SJCRH30 (cell line): ENCODE data around the gene SDK2. TPM values are rescaled to one million over a fixed set of nuclear protein-coding genes. Genes with fewer than 3 reads are reported as not detected.
A peak's percentile ranks its signal among the peaks of the same experiment; 100 is the strongest.

Experiments
- DNase-seq, 2 experiments: peaks; one replicate each; pipeline ENCODE4 v3.0.0-alpha.2; 2015 to 2020
- H3K27ac ChIP-seq: fragments of 250-450 bp; sonication (Bioruptor Pico); 2 replicates; pipeline ENCODE4 v1.5.1; 2020; ENCODE audit warnings: mild to moderate bottlenecking, moderate library complexity
- H3K27me3 ChIP-seq: fragments of 250-450 bp; sonication (Bioruptor Pico); 2 replicates; pipeline ENCODE4 v1.5.1; 2020; ENCODE audit warnings: mild to moderate bottlenecking, moderate library complexity
- H3K36me3 ChIP-seq: fragments of 250-450 bp; sonication (Bioruptor Pico); 2 replicates; pipeline ENCODE4 v1.5.1; 2020; ENCODE audit warnings: mild to moderate bottlenecking, moderate library complexity
- H3K4me1 ChIP-seq: fragments of 250-450 bp; sonication (Bioruptor Pico); 2 replicates; pipeline ENCODE4 v1.5.1; 2020; ENCODE audit warnings: mild to moderate bottlenecking, moderate library complexity
- H3K4me3 ChIP-seq: fragments of 250-450 bp; sonication (Bioruptor Pico); 2 replicates; pipeline ENCODE4 v1.5.1; 2020; ENCODE audit warnings: mild to moderate bottlenecking, moderate library complexity
- H3K9me3 ChIP-seq: fragments of 250-450 bp; sonication (Bioruptor Pico); replicated peaks from 2 replicates; pipeline ENCODE4 v1.5.1; 2020; ENCODE audit warnings: mild to moderate bottlenecking, moderate library complexity
- total RNA-seq: library from RNA; depleted of rRNA; stranded (reverse); fragments of >200 nt; shearing (Covaris generic); gene quantifications from 2 replicates; pipeline ENCODE4 v1.2.3, GENCODE V29; 2014

Gene SDK2
- total RNA-seq, 1 experiment from 2014 or later: 15.2 TPM

DNA sequence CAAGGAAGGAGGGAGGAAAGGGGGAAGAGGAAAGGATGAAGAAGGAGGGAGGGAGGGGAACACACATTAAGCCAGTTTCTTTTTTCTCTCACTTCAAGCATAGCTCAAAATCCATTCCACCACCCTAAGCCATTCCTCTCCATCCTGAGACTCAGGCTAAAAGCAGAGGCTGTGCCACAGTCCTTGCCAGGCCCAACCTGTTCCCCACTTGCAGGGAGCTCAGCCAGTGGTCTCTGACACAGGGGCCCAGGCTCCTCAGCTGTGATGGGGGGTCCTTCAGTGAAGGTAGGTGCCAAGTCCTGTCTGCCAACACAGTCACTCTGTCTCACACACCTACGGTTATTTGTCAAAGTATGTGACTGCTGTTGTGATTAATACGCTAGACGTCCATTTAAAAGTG, 44.6 kb downstream of the SDK2 start:
- Histone ChIP-seq H3K4me1 (peaks cover 29% of the 10 kb centered on the region), H3K27me3 (no peaks in the 10 kb centered on the region), H3K9me3 (no peaks in the 10 kb centered on the region), H3K4me3 (no peak overlapping the region), H3K27ac (peak overlapping the region; percentile 55), H3K36me3 (0 out of 2 replicates have a peak, but pooled peaks cover 5% of the 10 kb centered on the region)
- DNase-seq: no peak

GRCh38 chr17:73598212-73598611, 46.0 kb downstream of the SDK2 start:
- no peak overlapping the region for H3K4me3 ChIP-seq
- no peaks in the 10 kb centered on the region for H3K9me3 ChIP-seq
- DNase-seq: no peak
- no peak overlapping the region for H3K27ac ChIP-seq
- H3K36me3 ChIP-seq: 0 out of 2 replicates have a peak, but pooled peaks cover 3% of the 10 kb centered on the region
- H3K4me1 ChIP-seq: peaks cover 33% of the 10 kb centered on the region
- H3K27me3 ChIP-seq: no peaks in the 10 kb centered on the region

GRCh38 chr17:73595931-73596330, 48.3 kb downstream of the SDK2 start:
- Histone ChIP-seq H3K27ac (no peak overlapping the region), H3K4me3 (no peak overlapping the region), H3K4me1 (peaks cover 29% of the 10 kb centered on the region), H3K36me3 (0 out of 2 replicates have a peak, but pooled peaks cover 3% of the 10 kb centered on the region), H3K27me3 (no peaks in the 10 kb centered on the region), H3K9me3 (no peaks in the 10 kb centered on the region)
- DNase-seq: no peak

DNA sequence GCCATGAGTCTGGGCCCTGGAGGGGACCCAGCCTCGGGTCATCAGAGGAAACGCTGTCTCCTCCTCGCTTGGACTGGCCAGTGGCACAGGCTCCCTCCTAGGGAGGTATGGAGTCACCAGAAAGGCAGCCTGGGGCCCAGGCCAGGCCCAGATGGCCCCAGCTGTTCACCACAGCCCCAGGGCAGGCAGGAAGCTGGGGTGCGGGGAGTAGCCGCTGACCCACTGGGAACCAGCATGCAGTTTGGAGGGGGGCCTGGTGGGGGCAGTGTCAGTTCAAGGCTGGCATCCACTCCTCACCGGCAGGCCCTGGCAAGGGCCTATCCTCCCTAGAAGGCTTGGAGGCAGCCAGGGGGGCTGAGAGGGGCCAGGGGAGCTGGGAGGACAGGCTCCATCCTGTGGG, 48.8 kb downstream of the SDK2 start:
- H3K27me3 ChIP-seq: no peaks in the 10 kb centered on the region
- peak; percentile 95 to 98 for DNase-seq
- H3K4me1 ChIP-seq: peaks cover 26% of the 10 kb centered on the region
- H3K36me3 ChIP-seq: 0 out of 2 replicates have a peak, but pooled peaks cover 3% of the 10 kb centered on the region
- H3K4me3 ChIP-seq: no peak overlapping the region
- peak overlapping the region; percentile 36 for H3K27ac ChIP-seq
- no peaks in the 10 kb centered on the region for H3K9me3 ChIP-seq

DNA sequence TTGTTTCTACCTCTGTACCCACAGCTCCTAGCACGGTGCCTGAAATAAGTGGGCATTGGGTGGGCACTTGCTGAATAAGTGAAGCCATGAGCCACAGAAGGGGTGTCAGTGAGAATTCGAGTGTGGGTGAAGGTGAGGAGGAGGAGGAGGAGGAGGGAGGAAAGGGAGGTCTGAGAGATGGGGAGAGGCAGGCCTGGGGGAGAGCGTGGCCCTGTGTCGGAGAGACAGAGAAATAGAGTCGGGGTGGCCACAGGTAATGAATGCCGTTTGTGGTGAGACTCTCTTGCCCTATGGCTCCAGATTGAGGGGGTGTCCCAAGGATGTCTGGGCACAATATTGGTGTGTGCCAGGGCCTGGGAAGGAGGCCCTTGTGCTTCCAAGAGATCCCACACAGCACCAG, 49.2 kb downstream of the SDK2 start:
- no peak for DNase-seq
- Histone ChIP-seq H3K27ac (peak overlapping the region; percentile 36), H3K4me3 (no peak overlapping the region), H3K36me3 (0 out of 2 replicates have a peak, but pooled peaks cover 3% of the 10 kb centered on the region), H3K4me1 (peaks cover 22% of the 10 kb centered on the region), H3K27me3 (no peaks in the 10 kb centered on the region), H3K9me3 (no peaks in the 10 kb centered on the region)

DNA sequence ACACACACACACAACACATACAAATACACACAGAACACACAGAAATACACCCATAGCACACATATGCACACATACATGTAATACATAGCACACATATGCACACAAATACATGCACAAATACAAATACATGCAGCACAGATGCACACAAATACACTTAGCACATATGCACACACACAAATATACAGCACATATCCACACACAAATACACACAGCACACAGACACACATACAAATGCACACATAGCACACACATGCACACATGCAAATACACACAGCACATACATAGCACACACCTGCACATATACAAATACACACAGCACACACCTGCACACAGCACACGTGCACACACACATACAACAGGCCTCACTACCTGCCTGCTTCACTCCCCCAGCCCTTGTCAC, 49.6 kb downstream of the SDK2 start:
- Histone ChIP-seq H3K4me3 (no peak overlapping the region), H3K4me1 (peaks cover 17% of the 10 kb centered on the region), H3K27me3 (no peaks in the 10 kb centered on the region), H3K36me3 (0 out of 2 replicates have a peak, but pooled peaks cover 3% of the 10 kb centered on the region), H3K9me3 (no peaks in the 10 kb centered on the region), H3K27ac (no peak overlapping the region)
- DNase-seq: no peak

DNA sequence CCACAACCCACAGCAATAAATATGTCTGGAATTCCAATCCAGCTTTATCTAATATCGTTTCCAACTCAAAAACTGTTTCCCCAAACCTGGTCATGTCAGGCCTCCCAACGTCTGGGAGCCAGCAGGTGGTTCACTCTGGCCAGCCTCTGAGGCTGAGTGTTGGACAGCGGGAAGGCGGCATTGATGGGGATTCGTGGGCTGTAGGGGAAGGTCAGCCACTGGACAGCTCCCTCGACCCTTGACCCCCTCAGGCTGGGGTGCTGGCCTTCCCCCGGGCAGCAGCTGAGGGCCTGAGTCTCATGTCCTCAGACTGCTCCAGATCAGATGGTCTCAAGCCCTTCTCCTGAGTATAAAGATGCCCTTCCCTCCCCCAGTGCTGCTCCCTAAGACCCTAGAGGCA, 50.2 kb downstream of the SDK2 start:
- 0 out of 2 replicates have a peak, but pooled peaks cover 3% of the 10 kb centered on the region for H3K36me3 ChIP-seq
- no peaks in the 10 kb centered on the region for H3K27me3 ChIP-seq
- H3K4me1 ChIP-seq: peaks cover 16% of the 10 kb centered on the region
- H3K4me3 ChIP-seq: no peak overlapping the region
- no peaks in the 10 kb centered on the region for H3K9me3 ChIP-seq
- no peak for DNase-seq
- no peak overlapping the region for H3K27ac ChIP-seq

- peaks cover 16% of the 10 kb centered on the region for H3K4me1 ChIP-seq
- H3K9me3 ChIP-seq: no peaks in the 10 kb centered on the region
- no peak overlapping the region for H3K27ac ChIP-seq
- no peak for DNase-seq
- no peak overlapping the region for H3K4me3 ChIP-seq
- H3K36me3 ChIP-seq: 0 out of 2 replicates have a peak, but pooled peaks cover 3% of the 10 kb centered on the region
- no peaks in the 10 kb centered on the region for H3K27me3 ChIP-seq
Measured at GRCh38 chr17:73593249-73593965, 50.8 kb downstream of the SDK2 start.

GRCh38 chr17:73592501-73592961, 51.7 kb downstream of the SDK2 start:
- no peak overlapping the region for H3K4me3 ChIP-seq
- H3K36me3 ChIP-seq: 0 out of 2 replicates have a peak, but pooled peaks cover 3% of the 10 kb centered on the region
- H3K9me3 ChIP-seq: no peaks in the 10 kb centered on the region
- no peak for DNase-seq
- H3K27ac ChIP-seq: no peak overlapping the region
- no peaks in the 10 kb centered on the region for H3K27me3 ChIP-seq
- peaks cover 16% of the 10 kb centered on the region for H3K4me1 ChIP-seq

GRCh38 chr17:73592079-73592415, 52.2 kb downstream of the SDK2 start:
- DNase-seq: no peak
- Histone ChIP-seq H3K4me3 (no peak overlapping the region), H3K4me1 (peaks cover 16% of the 10 kb centered on the region), H3K27me3 (no peaks in the 10 kb centered on the region), H3K9me3 (no peaks in the 10 kb centered on the region), H3K27ac (no peak overlapping the region), H3K36me3 (0 out of 2 replicates have a peak, but pooled peaks cover 3% of the 10 kb centered on the region)

DNA sequence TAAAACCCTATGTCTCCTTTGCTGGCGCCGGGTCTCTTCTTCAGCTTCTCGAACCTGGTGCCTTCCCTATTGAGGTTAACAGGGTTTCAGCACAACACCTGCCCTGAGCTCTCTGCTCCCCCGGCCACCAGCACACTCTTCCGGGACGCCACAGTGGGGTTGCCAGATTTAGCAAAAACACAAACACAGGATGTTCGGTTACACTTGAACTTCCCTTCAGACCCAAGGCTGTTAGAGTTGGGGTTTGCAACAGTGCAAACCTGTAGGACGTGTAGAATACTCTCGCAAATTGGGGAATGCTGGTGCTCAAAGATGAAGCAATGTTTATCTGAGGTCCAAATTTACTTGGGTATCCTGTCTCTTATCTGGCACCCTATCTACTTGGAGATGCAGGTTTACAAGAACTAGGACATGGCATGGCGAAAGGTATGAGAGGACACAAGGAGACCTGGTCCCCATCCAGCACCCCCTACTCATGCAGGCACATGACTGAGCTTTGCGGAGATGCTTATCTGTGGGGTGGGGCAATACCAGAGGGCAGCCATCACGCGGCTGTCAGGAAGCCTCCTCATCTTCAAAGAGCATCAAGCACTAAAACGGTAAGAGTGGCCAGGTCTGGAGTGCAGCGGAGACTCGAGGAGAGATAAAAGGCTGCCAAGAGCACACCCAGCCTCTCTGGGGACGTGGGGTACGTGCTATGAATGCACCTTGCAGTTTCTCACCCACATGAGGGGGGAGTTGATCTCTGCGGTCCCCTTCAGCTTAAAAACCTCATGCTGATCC, 52.8 kb downstream of the SDK2 start:
- no peaks in the 10 kb centered on the region for H3K9me3 ChIP-seq
- peaks cover 16% of the 10 kb centered on the region for H3K4me1 ChIP-seq
- no peak for DNase-seq
- no peak overlapping the region for H3K27ac ChIP-seq
- H3K27me3 ChIP-seq: no peaks in the 10 kb centered on the region
- no peak overlapping the region for H3K4me3 ChIP-seq
- 0 out of 2 replicates have a peak, but pooled peaks cover 3% of the 10 kb centered on the region for H3K36me3 ChIP-seq

DNA sequence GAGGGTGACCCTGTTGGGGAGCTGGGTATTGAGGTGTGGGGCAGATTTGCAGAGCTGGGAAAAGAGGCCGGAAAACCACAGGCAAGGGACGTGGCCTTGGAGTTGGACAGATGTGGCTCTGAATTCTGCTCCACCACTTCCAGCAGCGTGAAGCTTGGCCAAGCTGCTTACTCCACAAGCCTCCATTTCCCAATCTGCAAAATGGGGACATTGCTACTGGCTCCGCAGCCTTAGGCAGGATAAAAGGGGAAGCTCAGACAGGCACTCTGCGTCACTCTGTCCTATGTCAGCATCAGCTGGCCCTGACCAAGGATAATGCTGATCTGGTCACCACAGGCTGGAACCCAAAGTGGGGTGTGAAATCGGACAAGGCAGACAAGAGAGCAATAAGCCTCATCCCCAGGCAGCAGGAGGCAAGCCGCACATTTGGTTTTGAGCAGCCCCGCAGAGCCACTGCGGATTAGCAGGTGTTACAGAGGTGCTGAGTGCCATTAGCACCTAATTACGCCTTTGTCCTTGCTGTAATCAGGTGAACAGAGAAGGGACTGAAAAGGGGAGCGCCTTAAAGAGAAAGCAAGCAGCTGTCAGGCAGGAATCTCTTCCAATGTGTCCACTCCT, 54.8 kb downstream of the SDK2 start:
- no peak overlapping the region for H3K4me3 ChIP-seq
- H3K36me3 ChIP-seq: 0 out of 2 replicates have a peak, but pooled peaks cover 3% of the 10 kb centered on the region
- H3K27ac ChIP-seq: no peak overlapping the region
- no peak for DNase-seq
- H3K4me1 ChIP-seq: peaks cover 3% of the 10 kb centered on the region; the same call in 1 of the 2 replicates
- H3K9me3 ChIP-seq: no peaks in the 10 kb centered on the region
- H3K27me3 ChIP-seq: no peaks in the 10 kb centered on the region

- Histone ChIP-seq H3K27ac (no peak overlapping the region), H3K27me3 (no peaks in the 10 kb centered on the region), H3K9me3 (no peaks in the 10 kb centered on the region), H3K4me3 (no peak overlapping the region), H3K36me3 (0 out of 2 replicates have a peak, but pooled peaks cover 3% of the 10 kb centered on the region), H3K4me1 (peaks cover 2% of the 10 kb centered on the region; the same call in 1 of the 2 replicates)
- no peak for DNase-seq
Measured at GRCh38 chr17:73588891-73589290, 55.4 kb downstream of the SDK2 start.

DNA sequence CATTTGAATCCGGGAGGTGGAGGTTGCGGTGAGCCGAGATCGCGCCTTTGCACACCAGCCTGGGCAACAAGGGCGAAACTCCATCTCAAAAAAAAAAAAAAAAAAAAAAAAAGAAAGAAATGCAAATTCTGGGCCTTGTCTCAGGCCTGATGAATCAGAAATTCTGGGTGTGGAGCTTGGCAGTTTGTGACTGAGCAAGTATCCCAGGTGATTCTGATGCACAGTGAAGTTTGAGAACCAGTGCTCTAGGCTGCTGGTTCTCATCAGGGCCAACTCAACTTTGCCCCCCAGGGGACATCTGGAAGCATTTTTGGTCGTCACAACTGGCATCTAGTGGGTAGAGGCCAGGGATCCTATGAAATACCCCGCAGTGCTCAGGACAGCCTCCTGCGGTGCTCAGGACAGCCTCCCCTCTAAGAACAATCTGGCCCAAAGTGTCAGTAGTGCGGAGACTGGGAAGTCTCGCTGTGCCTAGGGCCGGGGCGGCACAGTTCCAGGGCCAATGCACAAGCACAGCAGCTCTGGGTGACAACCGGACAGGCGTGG, 55.9 kb downstream of the SDK2 start:
- Histone ChIP-seq H3K27ac (no peak overlapping the region), H3K9me3 (no peaks in the 10 kb centered on the region), H3K4me3 (no peak overlapping the region), H3K27me3 (no peaks in the 10 kb centered on the region), H3K4me1 (no peaks in the 10 kb centered on the region; the same call in 1 of the 2 replicates), H3K36me3 (no peaks in the 10 kb centered on the region)
- no peak for DNase-seq
